Common myeloid progenitor, CD34-positive (primary cell): ENCODE results near the gene TRIM31.
"Not testable (repeated sequence)": the region's sequence is repeated elsewhere in the genome, so short reads cannot be mapped to it uniquely, and the experiment has no call there.

Experiments
- CTCF ChIA-PET: fragments of 350-600 bp; sonication (Branson Sonifier 250); formaldehyde crosslinking; loops from one replicate; lab custom pipeline; 2021; ENCODE audit warnings: antibody characterized with exemption; lab: Charles Lee
- POLR2A ChIA-PET: fragments of 350-600 bp; sonication (Branson Sonifier 250); formaldehyde crosslinking; loops from one replicate; lab custom pipeline; 2021; ENCODE audit warnings: antibody characterized with exemption; lab: Charles Lee
- DNase-seq, 3 donors: peaks; one replicate each; pipeline versions ENCODE4 v3.0.0 to v3.0.0-alpha.2; 2013
- H3K27ac ChIP-seq, 2 experiments: 1 replicate in 1 of 2; 2 replicates in 1 of 2; pipeline ENCODE4 v1.7.0; 2013; ENCODE audit warnings: inconsistent platforms in 2 of 2, low read length in 2 of 2, mild to moderate bottlenecking in 2 of 2, low read depth in 1 of 2, moderate library complexity in 1 of 2; ENCODE audit not compliant: severe bottlenecking in 2 of 2, insufficient read depth in 1 of 2, poor library complexity in 1 of 2
- H3K27me3 ChIP-seq, 5 experiments: replicated peaks in 2 of 5; 1 replicate in 3 of 5; 2 replicates in 2 of 5; pipeline versions ENCODE4 v1.6.1 to v1.7.0; 2013; ENCODE audit warnings: low read length in 4 of 5, mild to moderate bottlenecking in 2 of 5, moderate library complexity in 2 of 5, inconsistent platforms in 1 of 5; ENCODE audit not compliant: insufficient read depth in 5 of 5, control insufficient read depth in 4 of 5
- H3K36me3 ChIP-seq, 4 experiments: 1 replicate in 2 of 4; 2 replicates in 2 of 4; pipeline versions ENCODE4 v1.6.1 to v1.7.0; 2013; ENCODE audit warnings: low read length in 3 of 4, control low read depth in 1 of 4, mild to moderate bottlenecking in 1 of 4; ENCODE audit not compliant: control insufficient read depth in 4 of 4, insufficient read depth in 4 of 4
- H3K4me1 ChIP-seq, 4 experiments: 1 replicate in 3 of 4; 2 replicates in 1 of 4; pipeline versions ENCODE4 v1.6.1 to v1.7.1; 2013; ENCODE audit warnings: low read length in 3 of 4, mild to moderate bottlenecking in 3 of 4, control low read depth in 1 of 4, inconsistent platforms in 1 of 4, moderate library complexity in 1 of 4; ENCODE audit not compliant: control insufficient read depth in 4 of 4, insufficient read depth in 4 of 4; ENCODE audit errors: control extremely low read depth in 1 of 4
- H3K4me3 ChIP-seq, 7 experiments: 1 replicate in 4 of 7; 2 replicates in 3 of 7; pipeline versions ENCODE4 v1.5.1 to v1.7.0; 2013; ENCODE audit warnings: mild to moderate bottlenecking in 7 of 7, low read length in 6 of 7, moderate library complexity in 6 of 7, inconsistent platforms in 2 of 7, low read depth in 2 of 7, control low read depth in 1 of 7; ENCODE audit not compliant: insufficient read depth in 4 of 7, control insufficient read depth in 1 of 7; ENCODE audit errors: extremely low read depth in 1 of 7
- H3K9me3 ChIP-seq, 5 experiments: 1 replicate in 4 of 5; 2 replicates in 1 of 5; pipeline versions ENCODE4 v1.6.1 to v1.7.1; 2013; ENCODE audit warnings: low read length in 4 of 5, mild to moderate bottlenecking in 2 of 5, inconsistent platforms in 1 of 5, low read depth in 1 of 5, moderate library complexity in 1 of 5; ENCODE audit not compliant: control insufficient read depth in 4 of 5, insufficient read depth in 2 of 5; ENCODE audit errors: control extremely low read depth in 1 of 5
- WGBS: methylation state at CpG from one replicate; pipeline ENCODE4 v1.1.5; 2013; ENCODE audit not compliant: insufficient coverage; 5-methylcytosine and 5-hydroxymethylcytosine counted together

TRIM31 gene

DNA sequence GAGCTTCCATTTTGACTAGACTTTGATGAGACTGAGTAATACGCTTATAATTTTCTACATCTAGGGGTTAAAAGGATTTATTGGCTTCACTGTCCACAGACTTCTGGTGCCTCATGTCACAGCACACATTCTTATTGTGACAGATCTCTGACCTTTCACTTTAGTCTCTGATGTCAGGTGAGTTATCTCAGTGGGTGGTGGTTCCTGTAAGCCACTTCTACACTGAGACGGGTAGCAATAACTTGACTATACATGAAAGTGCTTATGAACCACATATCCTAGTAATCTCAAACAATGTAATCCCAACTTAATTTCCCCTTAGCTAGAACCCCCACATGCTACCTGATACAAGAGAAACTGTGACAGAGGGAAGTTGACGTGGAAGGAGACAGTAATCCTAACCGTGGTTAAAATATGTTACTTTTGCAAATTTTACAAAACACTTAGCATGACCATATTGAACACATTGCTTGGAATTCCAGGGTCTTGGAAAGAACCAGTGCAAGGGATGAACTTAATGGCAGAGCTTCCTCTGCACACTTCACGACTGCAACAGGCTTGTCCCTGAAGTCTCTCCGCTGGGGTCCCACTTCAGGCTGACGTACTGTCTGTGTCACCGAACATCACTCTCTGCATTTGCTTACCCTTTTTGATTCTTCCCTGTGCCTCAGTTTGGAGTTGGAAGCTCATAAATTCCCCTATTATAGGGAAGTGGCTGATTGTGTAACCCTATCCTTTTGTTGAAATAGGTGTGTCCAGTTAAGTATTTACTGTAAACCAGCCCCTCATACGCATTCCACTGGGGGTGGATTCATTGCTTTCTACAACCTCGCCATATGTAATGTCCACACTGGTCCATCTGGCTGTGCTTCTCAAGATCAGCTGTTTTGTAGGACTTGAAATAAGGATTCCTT is 16.6 kb upstream of the TRIM31 start:
- H3K4me1 ChIP-seq, result peaks cover 0 to 12% (median 5%) of the 10 kb centered on the region in 4 experiments
- peaks cover 15 to 67% (median 33%) of the 10 kb centered on the region in 5 experiments for H3K27me3 ChIP-seq
- no peaks in the 10 kb centered on the region for H3K36me3 ChIP-seq
- no peaks in the 10 kb centered on the region for H3K9me3 ChIP-seq
- CTCF ChIA-PET, result interaction anchor here (0.7 to 8.2 kb wide), 10 partner anchors 18 to 278 kb away, joined by 3 to 108 read pairs (median 6); partner anchors contain the start of gene TRIM31
- 80% methylated on average over 5 of the region's 10 CpGs for WGBS
- no peak overlapping the region for H3K4me3 ChIP-seq
- no peak for DNase-seq
- no peak overlapping the region for H3K27ac ChIP-seq
- POLR2A ChIA-PET, result interaction anchor here (0.6 to 0.7 kb wide), 2 partner anchors 268 to 1179 kb away, joined by 3 read pairs; no protein-coding TSS in a partner anchor

DNA sequence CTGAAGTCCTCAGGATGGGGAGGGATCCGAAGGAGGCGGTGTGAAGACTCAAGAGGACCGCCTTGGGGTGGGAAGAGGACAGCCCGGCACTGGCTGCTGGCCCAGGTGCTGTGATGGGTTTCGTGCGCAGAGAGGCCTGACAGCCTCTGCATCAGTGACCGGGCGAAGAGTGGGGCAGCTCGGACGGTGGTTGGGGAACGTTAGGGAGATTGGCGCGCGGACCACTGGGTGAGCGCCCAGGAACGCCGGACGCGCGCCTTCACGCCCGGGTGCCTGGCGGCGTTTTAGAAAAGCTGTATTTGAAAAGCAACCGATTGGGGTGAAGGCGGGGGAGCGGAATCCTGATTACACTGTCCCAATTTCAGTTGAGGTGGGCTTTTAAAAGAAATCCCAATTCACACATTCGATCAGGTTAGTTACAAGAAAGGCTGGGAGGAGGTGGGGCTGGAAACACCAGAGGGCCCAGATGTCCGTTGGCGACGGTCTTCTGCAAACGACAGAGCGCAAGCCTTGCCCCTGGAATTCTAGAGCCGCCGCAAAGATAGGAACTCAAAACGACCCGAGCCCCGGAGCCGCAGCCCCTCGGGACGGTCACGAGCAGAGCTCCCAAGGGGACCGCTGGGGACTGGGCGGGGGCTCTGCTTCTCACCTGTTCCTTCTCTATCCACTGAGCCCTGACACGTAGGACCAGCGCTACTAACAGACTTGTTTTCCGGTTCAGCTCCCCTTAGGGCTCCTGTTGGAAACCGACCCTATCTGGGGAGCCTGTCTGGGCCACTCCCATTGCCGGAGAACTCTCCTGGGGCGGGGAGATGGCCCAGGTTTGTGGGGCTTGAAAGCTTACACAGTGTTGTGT is 14.6 kb upstream of the TRIM31 start:
- peaks cover 0 to 12% (median 5%) of the 10 kb centered on the region in 4 experiments for H3K4me1 ChIP-seq
- no peaks in the 10 kb centered on the region for H3K36me3 ChIP-seq
- CTCF ChIA-PET, result interaction anchor here (0.8 to 4.7 kb wide), 5 partner anchors 8 to 279 kb away, joined by 3 to 58 read pairs (median 3); no protein-coding TSS in a partner anchor
- no peak for DNase-seq
- H3K27ac ChIP-seq, result no peak overlapping the region
- H3K4me3 ChIP-seq, result peak overlapping the region in 2 of 7 experiments; percentile 1 to 14
- H3K9me3 ChIP-seq, result no peaks in the 10 kb centered on the region
- 33% methylated on average over 50 of the region's 50 CpGs for WGBS
- peaks cover 15 to 69% (median 29%) of the 10 kb centered on the region in 5 experiments for H3K27me3 ChIP-seq
- POLR2A ChIA-PET, result no interaction called here

DNA sequence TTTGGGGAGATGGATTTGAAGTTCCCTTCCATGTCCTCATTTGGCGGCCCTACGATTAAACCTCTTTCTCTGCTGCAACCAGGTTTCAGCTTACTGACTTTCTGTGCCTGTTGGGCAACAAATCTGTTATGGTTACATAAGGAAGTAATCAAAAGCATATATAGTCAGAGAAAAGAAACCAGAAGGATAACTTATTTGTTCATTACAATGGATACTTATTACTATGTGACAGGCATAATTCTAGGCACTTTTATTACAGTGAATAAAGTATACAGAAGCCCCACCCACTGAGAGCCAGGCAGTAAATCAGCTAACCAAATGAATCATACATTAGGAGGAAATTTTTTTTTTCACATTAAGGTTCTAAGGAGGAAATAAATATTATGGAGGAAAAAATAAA is 9.6 kb upstream of the TRIM31 start:
- WGBS, result no CpG with 5 or more reads among the region's 2 CpGs
- Histone ChIP-seq H3K4me3 (no peak overlapping the region), H3K4me1 (peaks cover 0 to 3% (median 0%) of the 10 kb centered on the region in 4 experiments), H3K9me3 (no peaks in the 10 kb centered on the region), H3K27me3 (peaks cover 0 to 27% (median 3%) of the 10 kb centered on the region in 5 experiments), H3K36me3 (no peaks in the 10 kb centered on the region), H3K27ac (no peak overlapping the region)
- ChIA-PET CTCF (interaction anchor here (1.0 to 1.2 kb wide), 4 partner anchors 9 to 45 kb away, joined by 3 to 4 read pairs (median 3); no protein-coding TSS in a partner anchor), POLR2A (no interaction called here)
- no peak for DNase-seq

DNA sequence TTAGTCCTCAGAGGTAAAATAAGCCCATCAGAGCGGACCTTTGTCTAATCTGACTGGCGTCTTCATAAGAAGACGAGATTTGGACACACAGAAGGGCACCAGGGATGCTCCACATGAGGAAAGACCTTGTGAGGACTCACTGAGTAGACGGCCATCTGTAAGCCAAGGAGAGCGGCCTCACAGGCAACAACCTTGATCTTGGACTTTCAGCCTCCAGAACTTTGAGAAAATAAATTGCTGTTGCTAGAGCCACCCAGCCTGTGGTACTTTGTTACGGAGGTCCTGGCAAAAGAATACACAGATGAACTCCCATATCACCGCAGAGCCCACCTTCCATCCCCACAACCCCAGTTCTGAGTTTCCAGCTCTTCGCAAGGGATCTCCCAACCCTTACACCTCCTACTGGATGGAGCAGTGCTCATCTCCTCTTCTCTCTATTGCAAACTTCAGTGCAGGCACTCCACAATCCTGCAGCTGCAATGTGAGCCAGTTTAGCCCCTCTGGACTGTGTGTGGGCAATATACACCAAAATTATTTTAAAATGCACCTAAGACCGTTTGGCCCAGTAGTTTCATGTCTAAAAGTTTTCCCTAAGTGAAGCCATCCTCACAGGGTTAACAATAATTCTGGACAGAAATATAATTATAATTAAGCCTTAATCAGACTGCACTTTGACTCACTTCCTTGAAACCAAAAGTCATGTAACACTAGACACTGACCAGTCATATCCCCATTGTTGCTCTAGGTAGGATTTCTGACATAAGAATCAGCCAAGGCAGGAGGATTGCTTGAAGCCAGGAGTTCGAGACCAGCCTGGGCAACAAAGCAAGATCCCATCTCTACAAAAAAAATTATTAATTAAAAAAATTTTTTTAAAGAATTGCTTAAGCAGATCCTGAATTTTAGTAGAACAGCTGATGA is 8.8 kb upstream of the TRIM31 start:
- POLR2A ChIA-PET, result no interaction called here
- H3K27me3 ChIP-seq, result peaks cover 0 to 19% (median 3%) of the 10 kb centered on the region in 5 experiments
- 94% methylated on average over 8 of the region's 10 CpGs for WGBS

DNA sequence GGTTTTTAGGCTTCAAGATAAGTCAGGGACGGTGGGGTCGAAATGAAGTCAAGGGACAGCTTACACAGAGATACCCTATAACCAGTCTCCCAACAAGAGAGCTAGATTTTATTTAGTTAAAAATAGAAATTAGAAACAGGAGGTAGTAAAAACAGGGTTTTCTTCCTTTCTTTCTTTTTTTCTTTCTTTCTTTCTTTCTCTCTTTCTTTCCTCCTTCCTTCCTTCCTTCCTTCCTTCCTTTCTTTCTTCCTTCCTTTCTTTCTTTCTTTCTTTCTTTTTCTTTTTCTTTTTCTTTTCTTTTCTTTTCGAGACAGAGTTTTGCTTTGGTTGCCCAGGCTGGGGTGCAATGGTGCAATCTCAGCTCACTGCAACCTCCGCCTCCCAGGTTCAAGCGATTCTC is 5.8 kb upstream of the TRIM31 start:
- H3K9me3 ChIP-seq, DNase-seq, H3K4me3 ChIP-seq, H3K27ac ChIP-seq, H3K4me1 ChIP-seq, H3K36me3 ChIP-seq, POLR2A ChIA-PET: not testable (repeated sequence)
- WGBS, result 93% methylated on average over 2 of the region's 5 CpGs
- H3K27me3 ChIP-seq, result peaks cover 2 to 17% (median 6%) of the 10 kb centered on the region in 5 experiments
- CTCF ChIA-PET, result interaction anchor here (1.3 to 1.5 kb wide), 2 partner anchors 12 to 17 kb away, joined by 3 to 5 read pairs; no protein-coding TSS in a partner anchor

More for the DNA sequence above, 8.8 kb upstream of the TRIM31 start:
- no peaks in the 10 kb centered on the region for H3K36me3 ChIP-seq
- H3K9me3 ChIP-seq, result no peaks in the 10 kb centered on the region
- CTCF ChIA-PET, result interaction anchor here (0.6 to 1.5 kb wide), 5 partner anchors 10 to 375 kb away, joined by 3 to 4 read pairs (median 3); no protein-coding TSS in a partner anchor
- no peaks in the 10 kb centered on the region for H3K4me1 ChIP-seq
- no peak overlapping the region for H3K27ac ChIP-seq
- H3K4me3 ChIP-seq, result no peak overlapping the region
- no peak for DNase-seq

DNA sequence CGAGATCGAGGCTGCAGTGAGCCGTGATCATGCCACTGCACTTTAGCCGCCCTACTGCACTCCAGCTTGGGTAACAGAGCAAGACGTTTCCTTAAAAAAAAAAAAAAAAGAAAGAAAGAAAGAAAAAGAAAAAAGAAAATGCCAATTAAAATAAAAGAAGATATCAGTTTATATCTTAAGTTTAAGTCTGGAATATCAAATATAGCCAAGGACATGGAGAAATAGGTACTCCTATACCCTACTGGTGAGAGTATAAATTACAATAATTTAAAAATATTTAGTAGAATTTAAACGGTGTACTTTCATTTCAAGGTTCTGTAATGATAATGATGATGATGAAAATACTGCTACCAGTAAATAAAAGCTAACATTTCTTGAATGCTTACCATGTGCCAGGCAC is 3.8 kb upstream of the TRIM31 start:
- Histone ChIP-seq H3K27ac (no peak overlapping the region), H3K27me3 (peaks cover 8 to 35% (median 22%) of the 10 kb centered on the region in 5 experiments), H3K9me3 (no peaks in the 10 kb centered on the region), H3K4me1 (no peaks in the 10 kb centered on the region), H3K36me3 (no peaks in the 10 kb centered on the region), H3K4me3 (no peak overlapping the region)
- 93% methylated on average over 3 of the region's 6 CpGs for whole genome bisulfite sequencing
- no peak for DNase-seq
- ChIA-PET POLR2A (no interaction called here), CTCF (interaction anchor here (0.6 to 2.5 kb wide), 5 partner anchors 9 to 1266 kb away, joined by 3 to 20 read pairs (median 3); no protein-coding TSS in a partner anchor)
